HG02759 (cell line): ENCODE measurements around the gene DNAH11.
A peak's percentile ranks its signal among the peaks of the same experiment; 100 is the strongest.
"Not testable (repeated sequence)": the region's sequence is repeated elsewhere in the genome, so short reads cannot be mapped to it uniquely, and the experiment has no call there.

Experiments used
- ATAC-seq: cut with Tn5 transposase; IDR thresholded peaks from one replicate; pipeline ENCODE4 v1.9.1; 2021; ENCODE audit warnings: mild to moderate bottlenecking, moderate library complexity; ENCODE audit not compliant: unreplicated experiment

DNAH11 gene

DNA sequence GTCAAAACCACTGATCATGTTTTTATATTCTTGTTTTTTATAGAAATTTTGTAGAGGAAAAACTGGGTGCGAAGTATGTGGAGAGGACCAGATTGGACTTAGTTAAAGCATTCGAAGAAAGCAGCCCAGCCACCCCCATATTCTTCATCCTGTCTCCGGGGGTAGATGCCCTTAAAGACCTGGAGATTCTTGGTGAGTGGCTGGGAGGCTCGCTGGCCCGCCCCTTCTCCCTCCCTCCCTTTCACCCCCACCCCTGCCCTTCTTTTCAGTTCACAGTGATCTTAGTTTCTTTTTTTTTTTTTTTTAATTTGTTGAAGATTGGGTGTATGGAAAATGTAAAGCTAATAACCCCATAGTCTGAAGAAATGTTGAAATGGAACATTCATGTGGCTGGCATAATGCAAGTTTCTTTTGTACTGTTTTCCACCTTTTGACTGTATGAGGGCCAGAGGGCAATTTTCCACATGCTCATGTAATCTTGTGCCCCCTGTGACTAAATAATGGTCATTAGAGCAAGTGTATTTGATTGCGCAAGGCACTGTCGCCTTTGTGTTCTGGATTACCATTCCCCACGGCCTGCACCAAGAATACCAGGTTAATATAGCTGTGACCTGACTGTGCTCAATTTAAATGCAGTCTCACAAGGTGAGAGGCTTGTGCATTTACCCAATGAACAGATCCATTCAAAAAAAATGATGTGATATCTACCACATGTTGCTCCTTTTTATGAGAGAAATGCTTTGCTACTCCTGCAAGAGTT, 325.2 kb downstream of the DNAH11 start:
- no peak for ATAC-seq

DNA sequence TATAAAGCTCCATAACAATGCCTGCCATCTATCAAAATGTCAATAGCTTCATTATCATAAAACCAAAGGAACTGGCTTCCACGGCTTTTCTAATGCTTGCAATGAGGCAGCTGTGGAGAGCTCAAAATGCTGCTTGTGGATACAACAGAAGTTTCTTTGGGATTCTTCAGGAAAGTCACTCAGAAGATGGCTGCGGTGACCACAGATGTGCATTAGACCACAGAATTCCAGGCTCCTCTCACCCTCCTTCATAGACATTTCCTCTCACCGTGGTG, 325.7 kb downstream of the DNAH11 start:
- no peak for ATAC-seq

DNA sequence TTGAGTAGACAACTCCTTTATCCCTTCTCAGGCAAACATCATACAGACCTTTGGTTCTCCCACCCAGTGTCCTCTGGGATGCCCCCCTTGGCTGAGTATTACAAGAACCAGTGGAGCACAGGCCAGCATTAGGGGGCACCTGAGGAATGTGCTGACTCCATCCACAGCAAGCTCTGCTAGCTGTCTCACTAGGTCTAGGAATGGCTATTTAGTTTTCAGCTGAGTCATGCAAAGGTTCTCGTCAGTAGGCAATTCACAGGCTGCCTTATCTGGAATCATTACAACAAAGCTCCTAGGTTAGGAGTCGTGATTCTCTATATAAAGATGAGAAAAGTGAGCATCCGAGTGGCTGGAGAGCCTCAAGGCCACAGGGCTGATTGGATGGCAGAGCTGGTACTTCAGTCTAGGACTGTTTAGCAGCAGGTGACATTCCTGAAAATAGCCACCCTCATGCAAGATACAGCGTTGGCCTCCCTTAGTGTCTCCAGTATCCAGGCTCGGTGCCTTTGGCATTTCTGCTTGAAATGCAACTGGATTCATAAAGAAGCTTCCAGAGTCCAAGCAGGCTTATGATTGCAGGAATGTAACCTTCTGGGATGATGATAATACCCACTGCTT, 327.1 kb downstream of the DNAH11 start:
- ATAC-seq = no peak

DNA sequence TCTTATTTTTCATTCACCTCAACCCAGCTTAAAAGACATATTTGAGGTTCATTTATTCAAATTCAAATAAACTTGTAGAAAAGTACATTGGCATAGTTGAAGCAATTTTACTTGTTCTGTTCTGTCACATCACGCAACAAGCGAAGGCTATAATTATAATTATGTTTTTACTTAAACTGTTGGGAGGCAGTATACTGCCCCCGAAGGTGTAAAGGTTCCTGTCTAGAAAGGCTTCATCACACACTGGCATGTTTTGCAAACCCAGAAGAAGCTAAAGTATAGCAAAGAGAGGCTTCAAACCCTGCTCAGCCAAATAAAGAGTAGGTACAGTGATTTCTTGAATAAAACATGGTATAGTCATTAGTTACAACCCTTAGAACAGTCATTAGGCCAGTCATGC, 340.2 kb downstream of the DNAH11 start:
- ATAC-seq = no peak

DNA sequence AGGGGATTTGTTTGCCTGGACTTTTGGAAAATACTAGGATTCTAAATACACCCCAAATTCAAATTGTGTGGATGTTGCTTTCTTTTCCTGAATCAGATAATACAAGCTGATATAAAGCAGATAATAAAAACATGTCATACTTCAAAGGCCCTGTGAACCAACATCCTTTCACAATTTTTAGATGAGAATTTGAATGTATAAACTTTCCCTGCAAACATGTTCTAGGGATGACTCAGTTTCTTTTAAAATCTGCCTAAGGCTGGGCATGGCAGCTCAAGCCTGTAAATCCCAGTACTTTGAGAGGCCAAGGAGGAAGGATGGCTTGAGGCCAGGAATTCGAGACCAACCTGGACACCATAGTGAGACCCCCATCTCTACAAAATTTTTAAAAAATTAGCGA, 340.7 kb downstream of the DNAH11 start:
- ATAC-seq = not testable (repeated sequence)

DNA sequence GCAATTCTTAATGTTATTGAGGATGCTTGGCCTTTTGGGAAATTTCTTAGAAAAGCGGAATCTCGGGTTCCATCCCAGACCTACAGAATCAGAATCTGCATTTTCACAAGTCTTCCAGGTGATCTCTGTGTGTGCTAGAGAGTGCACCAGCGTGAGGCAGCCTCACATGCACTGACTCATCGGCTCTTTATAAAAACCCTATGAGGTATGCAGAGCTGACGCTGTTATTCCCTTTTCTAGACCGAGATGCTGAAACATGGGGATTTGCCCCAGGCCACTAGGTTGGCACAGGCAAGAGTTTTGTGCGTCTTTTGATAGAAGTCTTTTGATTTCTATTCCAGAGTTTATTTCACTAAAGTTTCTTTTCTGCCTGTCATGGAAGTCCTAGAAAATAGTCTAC, 341.7 kb downstream of the DNAH11 start:
- ATAC-seq = no peak

DNA sequence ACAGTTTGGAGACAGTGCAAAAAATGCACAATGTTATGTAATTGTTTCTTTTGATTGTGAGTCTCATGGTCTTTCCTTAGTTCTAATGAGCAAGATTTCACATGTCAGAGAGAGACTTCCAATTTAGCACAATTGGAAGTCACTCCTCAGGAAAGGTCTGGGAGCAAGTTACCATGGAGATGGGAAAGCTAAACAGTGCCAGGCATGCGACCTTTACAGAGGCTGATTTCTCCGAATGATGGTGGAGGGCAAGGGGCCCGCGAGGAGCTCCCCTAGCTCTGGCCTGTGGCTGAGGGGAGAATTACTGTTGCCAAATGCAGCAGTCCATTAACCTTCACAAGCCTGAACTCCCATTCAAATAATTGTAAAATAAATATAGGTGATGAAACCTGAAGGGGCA, 343.6 kb downstream of the DNAH11 start:
- ATAC-seq = no peak

DNA sequence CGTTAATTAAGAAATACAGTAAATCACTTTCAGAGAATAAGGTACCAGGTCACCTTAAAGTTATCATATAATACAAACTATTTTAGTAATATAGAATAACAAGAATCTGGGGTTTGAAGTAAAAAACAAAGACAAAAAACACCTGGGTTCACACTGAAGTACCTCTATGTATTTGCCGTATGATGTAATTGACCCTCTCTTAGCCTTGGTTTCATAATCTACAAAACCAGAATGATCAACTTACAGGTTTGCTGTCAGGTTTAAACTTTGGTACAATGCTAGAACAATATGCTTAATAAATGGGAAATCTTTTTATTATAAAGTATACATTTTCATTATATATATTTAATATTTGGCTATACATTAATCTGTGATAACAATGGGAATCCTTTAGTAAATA, 344.5 kb downstream of the DNAH11 start:
- ATAC-seq = no peak

DNA sequence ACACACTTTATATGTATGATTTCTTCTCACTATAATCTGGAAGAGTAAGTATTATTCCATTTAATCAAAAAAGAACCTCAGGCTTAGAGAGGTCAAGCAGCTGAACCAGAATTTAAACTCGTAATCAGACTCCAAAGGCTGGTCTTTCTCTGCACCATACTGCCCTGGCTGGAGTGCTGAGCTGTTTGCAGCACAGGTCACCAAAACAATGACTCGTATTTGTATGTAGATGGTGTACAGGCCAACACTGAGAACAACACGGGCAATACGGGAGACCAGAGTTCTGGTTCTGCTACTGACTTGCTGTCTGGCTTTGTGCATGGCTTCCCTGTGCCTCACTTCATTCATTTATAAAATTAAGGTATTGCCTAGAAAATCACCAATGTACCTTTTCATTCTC, 344.9 kb downstream of the DNAH11 start:
- ATAC-seq = no peak

DNA sequence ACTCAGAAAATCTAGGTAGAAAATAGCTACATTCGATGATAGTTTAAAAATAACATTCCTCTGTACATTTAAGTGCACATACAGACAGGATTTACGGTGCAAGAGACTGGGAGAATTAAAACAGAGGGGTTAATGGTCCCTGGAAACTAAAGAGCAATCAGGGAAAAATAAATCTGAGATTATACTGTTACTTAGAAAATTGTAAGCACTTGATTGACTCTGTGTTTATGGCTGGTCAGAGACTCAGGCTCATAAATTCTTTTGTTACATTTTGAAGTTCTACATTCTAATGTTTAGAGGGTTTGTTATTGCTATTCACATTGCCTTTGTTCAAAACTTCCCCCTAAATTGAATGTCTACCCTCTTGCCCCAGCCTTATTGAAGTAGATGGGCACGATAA, 348.5 kb downstream of the DNAH11 start:
- no peak for ATAC-seq

DNA sequence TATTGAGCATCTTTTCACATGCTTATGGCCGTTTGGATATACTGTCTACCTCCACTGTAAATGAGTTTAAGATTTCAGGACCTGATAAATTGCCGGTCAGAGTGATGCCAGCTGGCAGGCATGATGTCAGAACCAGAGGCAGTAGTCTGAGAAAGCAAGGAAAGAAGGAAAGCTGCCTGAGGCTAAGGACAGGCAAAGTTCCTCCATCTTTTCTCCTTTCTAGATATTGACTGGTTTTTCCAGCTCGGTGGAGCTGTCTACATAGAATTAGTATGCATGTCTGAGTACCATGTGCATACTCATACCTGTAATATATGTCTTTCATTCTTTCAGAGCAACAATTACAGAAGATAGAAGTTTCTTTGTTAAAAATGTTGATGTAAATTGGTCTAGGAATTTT, 350.6 kb downstream of the DNAH11 start:
- ATAC-seq = no peak

DNA sequence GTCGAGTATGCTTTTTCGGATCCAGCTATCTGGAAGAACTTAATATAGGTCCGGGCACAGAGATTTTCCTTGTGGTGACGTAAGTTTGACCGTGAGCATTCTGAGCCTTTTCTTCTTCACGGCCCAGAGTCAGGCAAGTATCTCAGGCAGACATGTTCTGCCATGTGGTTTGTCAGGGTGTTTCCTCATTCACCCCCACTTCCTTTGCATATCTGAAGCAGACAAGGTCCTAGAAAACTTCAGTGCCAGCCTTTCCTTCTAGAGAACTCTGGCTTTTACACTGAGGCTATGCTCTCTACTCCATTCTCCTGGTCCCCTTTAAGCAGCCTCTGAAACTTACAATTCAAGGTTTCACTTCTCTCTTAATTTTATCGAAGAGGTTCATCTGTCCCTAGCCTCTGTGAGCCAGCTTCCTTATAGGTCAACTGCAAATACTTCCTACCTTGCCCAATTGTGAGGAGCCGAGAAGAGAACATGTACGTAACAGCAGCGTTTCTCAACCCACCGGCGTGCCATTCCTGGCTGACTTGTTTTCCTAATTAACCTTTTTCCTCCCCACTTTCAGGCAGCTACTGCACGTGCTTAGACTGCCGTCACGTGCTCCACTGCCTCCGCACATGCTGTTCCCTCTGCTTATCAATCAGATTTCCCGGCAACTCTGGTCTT, 355.6 kb downstream of the DNAH11 start:
- peak; percentile 94 for ATAC-seq

DNA sequence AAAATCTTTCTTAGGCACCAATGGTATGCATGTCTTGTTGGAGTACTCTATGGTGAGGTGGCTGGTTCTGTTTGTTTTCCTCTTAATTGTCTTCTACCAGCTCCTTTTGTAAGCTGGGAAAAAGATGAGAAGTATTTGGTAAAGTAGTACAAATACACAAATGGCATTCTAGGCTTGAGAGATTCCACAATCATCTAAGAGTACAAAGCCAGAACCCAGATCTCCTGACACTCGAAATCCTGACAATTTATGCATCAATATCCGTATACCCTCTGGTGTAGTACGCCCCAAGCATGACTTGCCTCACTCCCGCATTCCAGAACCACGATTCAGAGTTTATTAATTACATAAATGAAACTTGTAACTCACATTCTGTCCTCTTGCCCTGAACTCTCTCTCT, 359.4 kb downstream of the DNAH11 start:
- ATAC-seq = no peak

DNA sequence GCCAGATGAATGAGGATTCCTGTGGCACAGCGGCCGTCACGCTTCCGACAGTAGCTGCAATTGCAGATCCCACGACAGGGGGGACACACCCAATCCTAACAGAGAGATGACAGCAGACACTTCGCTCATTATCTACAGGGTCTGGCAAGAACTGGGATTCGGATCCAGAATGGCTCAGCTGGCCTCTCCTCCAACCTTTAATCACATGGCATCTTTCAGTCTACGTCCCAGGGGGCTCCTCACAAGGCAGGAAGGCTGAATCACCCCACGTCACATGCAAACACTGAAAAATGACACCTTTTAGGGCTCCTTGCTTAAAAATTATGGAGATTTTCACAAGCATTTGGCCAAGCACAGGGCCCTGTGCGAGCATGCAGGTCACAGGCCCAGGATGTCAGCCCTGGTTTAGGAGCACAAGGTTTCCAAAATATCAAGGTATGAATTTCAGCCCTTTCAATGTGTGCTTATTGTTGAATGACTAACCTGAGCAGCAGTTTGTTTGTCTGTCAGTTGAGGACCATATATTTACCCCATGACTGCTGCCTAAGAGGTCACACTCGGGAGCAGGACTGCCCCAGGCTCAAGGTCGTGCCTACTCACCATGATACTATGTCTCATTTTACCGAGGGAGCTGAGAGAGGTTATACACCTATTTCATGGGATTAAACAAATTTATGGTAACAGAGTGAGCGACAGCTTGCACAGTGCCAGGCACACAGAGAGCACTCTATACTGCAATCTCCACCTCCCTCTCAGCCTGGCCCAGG, 360.4 kb downstream of the DNAH11 start:
- no peak for ATAC-seq

DNA sequence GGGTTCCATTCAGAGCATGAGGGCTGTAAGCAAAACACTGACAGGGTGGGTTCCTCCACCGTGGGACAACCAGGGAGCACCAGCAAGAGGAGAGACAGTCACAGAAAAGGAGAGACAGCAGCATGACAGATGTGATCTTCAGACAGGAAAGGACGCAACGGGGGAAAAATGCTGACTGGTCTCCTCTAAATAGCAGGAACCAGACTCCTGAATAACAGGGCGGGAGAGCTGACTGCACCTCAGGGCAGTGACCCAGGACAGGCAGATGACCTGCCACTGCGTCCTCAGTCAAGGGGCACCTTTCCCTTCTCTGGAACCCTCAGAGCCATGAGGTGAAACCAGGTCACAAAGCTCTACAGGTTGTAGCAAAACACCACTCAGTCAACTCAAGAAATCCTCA, 365.9 kb downstream of the DNAH11 start:
- no peak for ATAC-seq

DNA sequence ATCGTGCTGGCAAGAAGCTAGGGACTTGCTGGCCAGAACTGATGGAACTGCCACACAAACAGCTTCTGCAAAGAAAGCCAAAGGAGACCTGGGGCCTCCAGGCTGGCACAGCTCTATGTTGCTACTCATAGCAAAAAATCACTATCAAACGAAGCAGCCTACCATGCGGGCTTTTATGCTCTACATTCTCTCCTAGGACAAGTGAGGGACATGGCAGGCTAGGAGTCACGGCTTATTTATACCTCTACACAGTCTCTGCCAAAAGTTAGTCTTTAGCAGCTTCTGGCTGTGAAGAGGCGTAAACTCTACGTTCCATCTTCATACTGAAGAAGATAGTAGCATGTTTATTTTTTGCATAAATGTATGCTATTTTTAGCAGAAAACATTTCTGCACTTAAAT, 367.4 kb downstream of the DNAH11 start:
- no peak for ATAC-seq

DNA sequence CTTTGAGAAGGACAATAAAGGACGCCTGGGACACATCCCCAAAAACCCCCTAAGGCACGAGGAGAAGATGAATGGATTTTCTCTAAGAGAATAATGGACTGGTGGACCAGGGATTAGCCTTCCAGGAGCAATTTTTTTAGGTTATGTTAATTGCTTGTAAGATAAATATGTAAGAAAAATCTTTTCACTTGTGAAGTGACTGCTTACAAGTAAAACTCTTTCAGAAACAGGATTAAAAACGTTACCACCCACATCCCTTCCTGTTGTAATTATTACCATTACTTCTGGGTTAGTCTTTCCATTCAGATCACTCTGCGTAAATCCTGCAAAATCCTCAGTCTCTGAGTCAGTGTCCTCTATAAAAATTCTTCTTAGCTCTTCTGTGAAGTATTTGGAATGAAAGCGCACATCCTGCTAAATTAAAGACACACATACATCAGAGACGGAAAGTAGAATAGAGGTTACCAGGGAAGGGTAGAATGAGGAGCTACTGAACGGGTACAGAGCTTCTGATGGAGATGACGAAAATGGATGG, 368.6 kb downstream of the DNAH11 start:
- no peak for ATAC-seq

DNA sequence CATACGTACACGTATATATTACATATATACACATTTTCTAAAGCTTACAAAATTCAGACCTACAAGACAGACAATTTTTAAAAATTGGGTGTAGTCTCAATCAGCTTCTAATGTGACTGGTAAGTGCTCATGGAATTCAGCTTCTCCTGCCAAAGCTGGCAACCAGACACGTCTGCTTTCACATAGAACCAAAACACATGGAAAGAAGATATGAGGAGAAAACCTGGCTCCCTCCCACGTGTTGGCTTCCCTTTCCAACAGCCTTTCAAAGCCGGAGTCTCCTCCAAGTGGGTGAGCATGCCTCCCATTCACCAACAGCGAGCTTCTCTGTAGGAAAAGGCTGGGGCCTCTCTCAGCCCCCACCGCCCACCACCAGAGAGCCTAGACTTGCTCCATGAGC, 369.5 kb downstream of the DNAH11 start:
- no peak for ATAC-seq

DNA sequence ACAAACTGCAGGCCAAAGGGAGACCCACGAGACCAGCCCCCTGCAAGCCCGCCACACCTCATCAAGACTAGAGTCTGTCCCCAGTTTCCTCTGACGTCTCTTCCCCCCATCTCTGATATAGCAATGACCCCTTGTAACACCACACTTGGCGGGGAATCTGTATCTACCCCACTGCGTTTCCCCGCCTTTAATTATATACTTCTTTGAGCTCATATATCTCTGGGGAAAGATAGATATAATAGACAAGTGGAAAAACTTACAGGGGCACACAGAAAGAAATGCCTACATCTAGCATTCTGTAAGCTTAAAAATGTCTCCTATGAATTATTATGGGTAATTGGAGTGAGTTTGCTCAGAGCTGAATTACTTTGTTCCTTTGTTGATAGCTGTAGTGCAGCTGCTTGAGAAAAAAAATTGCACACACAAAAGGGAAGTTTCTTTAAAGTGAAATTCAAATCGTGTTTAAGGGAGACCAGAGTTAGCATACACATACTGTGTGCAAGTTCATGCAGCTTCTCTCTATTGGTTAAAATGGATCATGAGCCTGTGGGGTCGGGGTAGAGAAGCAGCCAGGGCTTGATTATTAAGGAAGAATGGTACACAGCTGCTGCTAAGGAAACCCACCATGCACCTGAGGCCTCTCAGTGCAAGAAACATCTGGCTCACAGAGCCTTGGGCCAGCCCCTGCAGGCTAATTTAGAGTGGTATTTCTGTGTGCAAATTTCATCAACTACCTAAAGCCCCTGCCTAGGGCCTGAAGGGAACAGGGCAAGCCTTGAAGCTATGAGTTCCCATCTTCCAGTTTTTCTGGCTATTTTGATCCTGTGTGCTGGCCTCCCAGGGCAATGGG, 370.3 kb downstream of the DNAH11 start:
- no peak for ATAC-seq

DNA sequence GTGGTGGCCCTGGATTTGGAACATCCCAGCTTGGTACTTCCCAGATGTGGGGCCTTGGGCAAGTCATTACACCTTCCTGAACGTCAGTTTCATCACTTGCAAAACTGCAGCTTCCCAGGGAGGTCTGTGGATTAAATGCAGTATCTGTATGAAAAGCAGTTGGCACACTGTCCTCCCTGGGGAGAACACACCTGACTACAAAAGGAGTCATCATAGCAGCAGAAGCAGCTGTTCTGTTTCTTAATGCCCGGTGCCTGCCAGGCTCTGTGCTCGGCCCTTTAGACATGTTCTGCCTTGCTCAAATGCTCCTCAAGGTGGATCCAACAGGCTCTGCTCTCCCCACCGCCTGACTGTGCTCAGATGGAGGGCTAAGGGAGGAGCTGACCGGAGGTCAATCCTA, 371.8 kb downstream of the DNAH11 start:
- no peak for ATAC-seq

DNA sequence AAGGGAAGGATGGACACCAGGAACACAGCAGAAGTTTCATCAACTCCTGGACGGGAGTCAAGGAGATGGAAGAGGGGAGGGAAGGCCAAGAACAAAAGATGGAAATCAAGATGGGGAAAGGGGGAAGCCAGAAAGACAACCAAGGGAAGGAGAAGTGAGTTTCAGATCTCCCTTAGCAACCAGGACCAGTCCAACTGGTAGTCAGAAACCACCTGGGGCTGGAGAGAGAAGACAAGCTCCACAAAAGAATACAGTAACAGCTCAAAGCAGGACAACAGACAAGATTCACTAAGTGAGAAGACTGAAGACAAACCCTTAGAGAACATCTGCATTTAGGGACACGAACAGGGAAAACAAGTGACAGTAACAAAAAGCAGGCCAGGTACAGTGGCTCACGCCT, 372.3 kb downstream of the DNAH11 start:
- ATAC-seq = no peak
